K562 (cell line): ENCODE measurements around the gene BHLHE40. TPM values are rescaled to one million over a fixed set of nuclear protein-coding genes. Genes with fewer than 3 reads are reported as not detected.

Source experiments
- BRCA1 ChIP-seq, 2 experiments: fragments of 450-650 bp in 1 of 2; sonication (generic) in 1 of 2; formaldehyde crosslinking in 1 of 2; IDR thresholded peaks; 2 replicates each; pipeline versions ENCODE4 v1.5.0 to v1.6.1; 2017 to 2020; ENCODE audit warnings: mild to moderate bottlenecking in 1 of 2, missing genetic modification reagents in 1 of 2
- CBX1 ChIP-seq: sonication (generic); IDR thresholded peaks from 2 replicates; pipeline ENCODE4 v1.6.1; 2016; ENCODE audit warnings: antibody characterized with exemption, low read depth, mild to moderate bottlenecking
- CEBPG ChIP-seq, 3 experiments: fragments of 200-800 bp in 1 of 3; sonication (Bioruptor generic) in 1 of 3; sonication (generic) in 1 of 3; formaldehyde crosslinking in 1 of 3; IDR thresholded peaks in 2 of 3; conservative IDR thresholded peaks in 1 of 3; 2 replicates each; pipeline versions ENCODE4 v1.6.1 to v1.8.0; 2016 to 2022; ENCODE audit warnings: missing compliant biosample characterization in 2 of 3, missing genetic modification characterization in 2 of 3, mild to moderate bottlenecking in 1 of 3, missing genetic modification reagents in 1 of 3
- DACH1 ChIP-seq: fragments of 450-650 bp; IDR thresholded peaks from 2 replicates; pipeline ENCODE4 v1.6.1; 2018; ENCODE audit not compliant: partially characterized antibody
- EHMT2 ChIP-seq: fragments of 450-650 bp; IDR thresholded peaks from 2 replicates; pipeline ENCODE4 v1.6.1; 2018; ENCODE audit warnings: antibody characterized with exemption
- HSF4 ChIP-seq: fragments of 250-450 bp; sonication (Bioruptor Pico); IDR thresholded peaks from 2 replicates; pipeline ENCODE4 v2.1.2; 2022; ENCODE audit warnings: mild to moderate bottlenecking, moderate library complexity, borderline replicate concordance
- KAT8 ChIP-seq: fragments of 450-650 bp; IDR thresholded peaks from 2 replicates; pipeline ENCODE4 v1.6.1; 2016; ENCODE audit warnings: low read depth, mild to moderate bottlenecking
- PCBP2 ChIP-seq: fragments of 200-400 bp; formaldehyde crosslinking; IDR thresholded peaks from 2 replicates; pipeline ENCODE4 v1.6.1; 2018; ENCODE audit warnings: low read length, low read depth, mild to moderate bottlenecking, moderate library complexity; ENCODE audit not compliant: poor library complexity, severe bottlenecking
- XRCC4 ChIP-seq: IDR thresholded peaks from one replicate; pipeline ENCODE4 v1.6.1; 2011; ENCODE audit not compliant: insufficient read depth, insufficient read length; ENCODE audit errors: extremely low read depth
- YBX1 ChIP-seq: fragments of 450-650 bp; IDR thresholded peaks from 2 replicates; pipeline ENCODE4 v1.7.1; 2016; ENCODE audit warnings: mild to moderate bottlenecking
- ZBTB8A ChIP-seq: fragments of 450-650 bp; IDR thresholded peaks from 2 replicates; pipeline ENCODE4 v1.6.1; 2018; ENCODE audit warnings: mild to moderate bottlenecking, moderate library complexity; ENCODE audit not compliant: partially characterized antibody
- ZFP30 ChIP-seq: fragments of 250-450 bp; sonication (Bioruptor Pico); IDR thresholded peaks from 2 replicates; pipeline ENCODE4 v1.8.0; 2022; ENCODE audit warnings: moderate library complexity, mild to moderate bottlenecking, inconsistent platforms, borderline replicate concordance
- ZNF133 ChIP-seq: fragments of 250-450 bp; sonication (Bioruptor Pico); IDR thresholded peaks from 2 replicates; pipeline ENCODE4 v1.4.0; 2020; ENCODE audit warnings: mild to moderate bottlenecking
- ZNF583 ChIP-seq: fragments of 250-450 bp; sonication (Bioruptor Pico); IDR thresholded peaks from 2 replicates; pipeline ENCODE4 v1.4.0; 2020
- polyA plus RNA-seq, 8 experiments: library from polyadenylated mRNA; depleted of rRNA in 4 of 8; stranded (reverse) in 5 of 8; unstranded in 3 of 8; fragments of >200 nt; fragmentation: Nextera tagmentation in 2 of 8; fragmentation: Illumina TruSeq in 1 of 8; extraction: Ambion mirVana in 2 of 8; extraction: Trizol in 1 of 8; gene quantifications; 2 replicates each; pipeline versions ENCODE4 v1.2.1 to v1.2.3, GENCODE V29; 2011 to 2014; ENCODE audit warnings: inconsistent platforms in 1 of 8, missing spikeins in 1 of 8
- total RNA-seq, 7 experiments: library from RNA; depleted of rRNA in 6 of 7; stranded (reverse); fragments of >200 nt in 6 of 7; fragmentation: Illumina TruSeq in 2 of 7; extraction: Trizol in 2 of 7; gene quantifications; 2 replicates each; pipeline versions ENCODE4 v1.2.1 to v1.2.3, GENCODE V29; 2011 to 2021; ENCODE audit warnings: low replicate concordance in 1 of 7
- TF ChIP-seq, protein P1 (sequence below): fragments of 450-650 bp; IDR thresholded peaks from one replicate; pipeline ENCODE4 v1.6.1; 2018; ENCODE audit warnings: mild to moderate bottlenecking, moderate library complexity; ENCODE audit not compliant: partially characterized antibody
- TF ChIP-seq, protein P2 (sequence below): fragments of 250-450 bp; sonication (Bioruptor Pico); IDR thresholded peaks from 2 replicates; pipeline ENCODE4 v1.4.0; 2020; ENCODE audit warnings: mild to moderate bottlenecking, moderate library complexity
- TF ChIP-seq, protein P3 (sequence below): sonication (generic); formaldehyde crosslinking; IDR thresholded peaks from 2 replicates; pipeline ENCODE4 v1.8.0; 2022; ENCODE audit warnings: mild to moderate bottlenecking, missing genetic modification reagents, borderline replicate concordance
- TF ChIP-seq, protein P4 (sequence below): IDR thresholded peaks from 2 replicates; pipeline ENCODE4 v1.6.1; 2014; ENCODE audit warnings: antibody characterized with exemption
- TF ChIP-seq, protein P5 (sequence below): fragments of 250-450 bp; sonication (Bioruptor Pico); IDR thresholded peaks from 2 replicates; pipeline ENCODE4 v1.5.0; 2021; ENCODE audit warnings: mild to moderate bottlenecking, borderline replicate concordance

The BHLHE40 gene
- total and polyA plus RNA-seq, 9 of the 15 experiments (the other 6 are each of a cell fraction or from before 2014, with no cell fraction given) = 12.0 to 83.9 (median 31.4) TPM

DNA sequence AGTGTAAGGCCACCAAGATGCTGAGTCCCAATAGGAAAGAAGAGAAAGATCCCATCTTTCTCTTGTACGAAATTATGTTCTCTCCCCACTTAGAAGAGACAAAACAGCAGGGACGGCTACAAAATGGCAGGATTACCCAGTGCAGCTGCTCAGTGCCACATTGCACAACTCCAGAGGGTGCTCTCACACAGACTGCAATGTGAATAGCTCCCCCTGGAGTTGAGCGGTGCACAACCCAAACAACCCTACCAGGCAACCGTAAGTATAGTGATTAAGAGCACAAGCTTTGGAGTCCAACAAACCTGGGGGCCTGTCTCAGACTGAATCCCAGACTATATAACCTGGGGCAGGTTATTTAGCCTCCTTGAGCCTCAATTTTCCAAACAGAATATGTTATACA, 3.1 kb upstream of the BHLHE40 start (continued):
- TF ChIP-seq, protein P1, sequence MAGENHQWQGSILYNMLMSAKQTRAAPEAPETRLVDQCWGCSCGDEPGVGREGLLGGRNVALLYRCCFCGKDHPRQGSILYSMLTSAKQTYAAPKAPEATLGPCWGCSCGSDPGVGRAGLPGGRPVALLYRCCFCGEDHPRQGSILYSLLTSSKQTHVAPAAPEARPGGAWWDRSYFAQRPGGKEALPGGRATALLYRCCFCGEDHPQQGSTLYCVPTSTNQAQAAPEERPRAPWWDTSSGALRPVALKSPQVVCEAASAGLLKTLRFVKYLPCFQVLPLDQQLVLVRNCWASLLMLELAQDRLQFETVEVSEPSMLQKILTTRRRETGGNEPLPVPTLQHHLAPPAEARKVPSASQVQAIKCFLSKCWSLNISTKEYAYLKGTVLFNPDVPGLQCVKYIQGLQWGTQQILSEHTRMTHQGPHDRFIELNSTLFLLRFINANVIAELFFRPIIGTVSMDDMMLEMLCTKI = no peak
- TF ChIP-seq PCBP2 (no peak), KAT8 (peak; percentile 86), CBX1 (peak; percentile 96; the same call in 1 of the 2 replicates), CEBPG (CRISPR knock-in tag; IDR thresholded peaks at IDR 0.05) (peak; percentile 99), CEBPG (tag; conservative IDR thresholded peaks at IDR 0.05 in 1 of 2, IDR thresholded peaks at IDR 0.05 in 1 of 2) (peak in 1 of 2 experiments; percentile 99; a peak in 2 of 4 replicates), HSF4 (CRISPR knock-in tag) (no peak), ZNF133 (CRISPR knock-in tag) (no peak), EHMT2 (peak; percentile 90), XRCC4 (no peak), YBX1 (no peak), ZNF583 (CRISPR knock-in tag) (peak; percentile 96), ZBTB8A (no peak), ZFP30 (CRISPR knock-in tag) (no peak), BRCA1 (IDR thresholded peaks at IDR 0.05) (no peak), BRCA1 (CRISPR knock-in tag; IDR thresholded peaks at IDR 0.05) (no peak), DACH1 (no peak)
- TF ChIP-seq, protein P2, sequence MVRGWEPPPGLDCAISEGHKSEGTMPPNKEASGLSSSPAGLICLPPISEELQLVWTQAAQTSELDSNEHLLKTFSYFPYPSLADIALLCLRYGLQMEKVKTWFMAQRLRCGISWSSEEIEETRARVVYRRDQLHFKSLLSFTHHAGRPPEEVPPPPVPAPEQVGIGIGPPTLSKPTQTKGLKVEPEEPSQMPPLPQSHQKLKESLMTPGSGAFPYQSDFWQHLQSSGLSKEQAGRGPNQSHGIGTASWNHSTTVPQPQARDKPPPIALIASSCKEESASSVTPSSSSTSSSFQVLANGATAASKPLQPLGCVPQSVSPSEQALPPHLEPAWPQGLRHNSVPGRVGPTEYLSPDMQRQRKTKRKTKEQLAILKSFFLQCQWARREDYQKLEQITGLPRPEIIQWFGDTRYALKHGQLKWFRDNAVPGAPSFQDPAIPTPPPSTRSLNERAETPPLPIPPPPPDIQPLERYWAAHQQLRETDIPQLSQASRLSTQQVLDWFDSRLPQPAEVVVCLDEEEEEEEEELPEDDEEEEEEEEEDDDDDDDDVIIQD (CRISPR knock-in tag) = peak; percentile 73; the same call in 1 of the 2 replicates
- TF ChIP-seq, protein P3, sequence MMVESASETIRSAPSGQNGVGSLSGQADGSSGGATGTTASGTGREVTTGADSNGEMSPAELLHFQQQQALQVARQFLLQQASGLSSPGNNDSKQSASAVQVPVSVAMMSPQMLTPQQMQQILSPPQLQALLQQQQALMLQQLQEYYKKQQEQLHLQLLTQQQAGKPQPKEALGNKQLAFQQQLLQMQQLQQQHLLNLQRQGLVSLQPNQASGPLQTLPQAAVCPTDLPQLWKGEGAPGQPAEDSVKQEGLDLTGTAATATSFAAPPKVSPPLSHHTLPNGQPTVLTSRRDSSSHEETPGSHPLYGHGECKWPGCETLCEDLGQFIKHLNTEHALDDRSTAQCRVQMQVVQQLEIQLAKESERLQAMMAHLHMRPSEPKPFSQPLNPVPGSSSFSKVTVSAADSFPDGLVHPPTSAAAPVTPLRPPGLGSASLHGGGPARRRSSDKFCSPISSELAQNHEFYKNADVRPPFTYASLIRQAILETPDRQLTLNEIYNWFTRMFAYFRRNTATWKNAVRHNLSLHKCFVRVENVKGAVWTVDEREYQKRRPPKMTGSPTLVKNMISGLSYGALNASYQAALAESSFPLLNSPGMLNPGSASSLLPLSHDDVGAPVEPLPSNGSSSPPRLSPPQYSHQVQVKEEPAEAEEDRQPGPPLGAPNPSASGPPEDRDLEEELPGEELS = no peak
- TF ChIP-seq, protein P4, sequence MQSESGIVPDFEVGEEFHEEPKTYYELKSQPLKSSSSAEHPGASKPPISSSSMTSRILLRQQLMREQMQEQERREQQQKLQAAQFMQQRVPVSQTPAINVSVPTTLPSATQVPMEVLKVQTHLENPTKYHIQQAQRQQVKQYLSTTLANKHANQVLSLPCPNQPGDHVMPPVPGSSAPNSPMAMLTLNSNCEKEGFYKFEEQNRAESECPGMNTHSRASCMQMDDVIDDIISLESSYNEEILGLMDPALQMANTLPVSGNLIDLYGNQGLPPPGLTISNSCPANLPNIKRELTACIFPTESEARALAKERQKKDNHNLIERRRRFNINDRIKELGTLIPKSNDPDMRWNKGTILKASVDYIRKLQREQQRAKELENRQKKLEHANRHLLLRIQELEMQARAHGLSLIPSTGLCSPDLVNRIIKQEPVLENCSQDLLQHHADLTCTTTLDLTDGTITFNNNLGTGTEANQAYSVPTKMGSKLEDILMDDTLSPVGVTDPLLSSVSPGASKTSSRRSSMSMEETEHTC = no peak
- TF ChIP-seq, protein P5, sequence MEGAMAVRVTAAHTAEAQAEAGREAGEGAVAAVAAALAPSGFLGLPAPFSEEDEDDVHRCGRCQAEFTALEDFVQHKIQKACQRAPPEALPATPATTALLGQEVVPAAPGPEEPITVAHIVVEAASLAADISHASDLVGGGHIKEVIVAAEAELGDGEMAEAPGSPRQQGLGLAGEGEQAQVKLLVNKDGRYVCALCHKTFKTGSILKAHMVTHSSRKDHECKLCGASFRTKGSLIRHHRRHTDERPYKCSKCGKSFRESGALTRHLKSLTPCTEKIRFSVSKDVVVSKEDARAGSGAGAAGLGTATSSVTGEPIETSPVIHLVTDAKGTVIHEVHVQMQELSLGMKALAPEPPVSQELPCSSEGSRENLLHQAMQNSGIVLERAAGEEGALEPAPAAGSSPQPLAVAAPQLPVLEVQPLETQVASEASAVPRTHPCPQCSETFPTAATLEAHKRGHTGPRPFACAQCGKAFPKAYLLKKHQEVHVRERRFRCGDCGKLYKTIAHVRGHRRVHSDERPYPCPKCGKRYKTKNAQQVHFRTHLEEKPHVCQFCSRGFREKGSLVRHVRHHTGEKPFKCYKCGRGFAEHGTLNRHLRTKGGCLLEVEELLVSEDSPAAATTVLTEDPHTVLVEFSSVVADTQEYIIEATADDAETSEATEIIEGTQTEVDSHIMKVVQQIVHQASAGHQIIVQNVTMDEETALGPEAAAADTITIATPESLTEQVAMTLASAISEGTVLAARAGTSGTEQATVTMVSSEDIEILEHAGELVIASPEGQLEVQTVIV (CRISPR knock-in tag) = no peak
